Kidney (tissue), 14 donors: ENCODE results near the gene MUC6. TPM values are rescaled to one million over a fixed set of nuclear protein-coding genes. Genes with fewer than 3 reads are reported as not detected.

Source experiments
- DNase-seq, 5 donors: peaks; one replicate each; pipeline ENCODE4 v3.0.0-alpha.2; 2013 to 2020
- FAIRE-seq: peaks from 2 replicates; lab custom pipeline; 2012; peaks lifted over from hg19 to GRCh38; lab: Jason Lieb, UNC
- H3K27ac ChIP-seq, 2 donors: one replicate each; pipeline ENCODE4 v1.7.0; 2013; ENCODE audit warnings: low read depth in 2 of 2, low read length in 2 of 2, inconsistent platforms in 1 of 2
- H3K27me3 ChIP-seq: one replicate; pipeline ENCODE4 v1.7.1; 2013; ENCODE audit warnings: low read length, inconsistent platforms; ENCODE audit not compliant: control insufficient read depth, insufficient read depth
- H3K36me3 ChIP-seq, 3 donors: one replicate each; pipeline versions ENCODE4 v1.7.0 to v1.7.1; 2013; ENCODE audit warnings: low read length in 3 of 3, control low read depth in 1 of 3, inconsistent platforms in 1 of 3; ENCODE audit not compliant: insufficient read depth in 3 of 3, control insufficient read depth in 2 of 3
- H3K4me1 ChIP-seq, 3 donors: one replicate each; pipeline versions ENCODE4 v1.7.0 to v1.7.1; 2013; ENCODE audit warnings: low read length in 3 of 3, inconsistent platforms in 1 of 3, low read depth in 1 of 3; ENCODE audit not compliant: control insufficient read depth in 2 of 3, insufficient read depth in 2 of 3
- H3K4me3 ChIP-seq, 3 donors: one replicate each; pipeline versions ENCODE4 v1.7.0 to v1.8.1; 2013; ENCODE audit warnings: low read length in 3 of 3, control low read depth in 1 of 3, inconsistent platforms in 1 of 3
- H3K9ac ChIP-seq, 3 donors: one replicate each; pipeline versions ENCODE4 v1.7.0 to v1.7.1; 2013; ENCODE audit warnings: low read length in 3 of 3, control low read depth in 1 of 3, inconsistent platforms in 1 of 3
- H3K9me3 ChIP-seq, 3 donors: one replicate each; pipeline versions ENCODE4 v1.7.0 to v1.7.1; 2013; ENCODE audit warnings: low read length in 3 of 3, control low read depth in 1 of 3, inconsistent platforms in 1 of 3; ENCODE audit not compliant: control insufficient read depth in 2 of 3, insufficient read depth in 1 of 3
- CTCF ChIP-seq: IDR thresholded peaks from 3 replicates; pipeline ENCODE4 v1.5.1; 2012; ENCODE audit warnings: mild to moderate bottlenecking, moderate library complexity, borderline replicate concordance; ENCODE audit not compliant: insufficient read depth; ENCODE audit errors: extremely low read depth
- intact Hi-C: fragments of 100-400 bp; cut with DNase I; formaldehyde crosslinking; loops from one replicate; pipeline ENCODE4 v1.11.1; 2022
- polyA plus RNA-seq: library from polyadenylated mRNA; stranded (reverse); fragments of 350-450 nt; fragmentation: Illumina TruSeq; extraction: RNeasy Lipid Tissue Mini Kit (QIAGEN cat#74804); gene quantifications from one replicate; pipeline ENCODE4 v1.2.3, GENCODE V29; 2014; ENCODE audit warnings: low read depth, low replicate concordance; ENCODE audit not compliant: insufficient read depth
- total RNA-seq: library from RNA; stranded (reverse); fragmentation: NEBNext Ultra II Directional; extraction: Animal tissue kit (Norgen Biotek cat#: 25700); gene quantifications from one replicate; pipeline ENCODE4 v1.2.1, GENCODE V29; 2021
- donor health status: control.
- donor health status: control.
- donor health status: control.
- donor health status: control.
- donor health status: control.
- donor health status: DM: yes; HTN: yes; CAD: no.
- donor health status: Normal renal cell carcinoma (clear cell type).

Gene MUC6
- total and polyA plus RNA-seq, 2 donors from 2014 or later = 1.1 to 3.0 TPM

GRCh38 chr11:980438-981357 is 55.8 kb downstream of the MUC6 start:
- Histone ChIP-seq H3K9me3 (no peaks in the 10 kb centered on the region), H3K9ac (no peak overlapping the region), H3K27me3 (no peaks in the 10 kb centered on the region), H3K4me3 (no peak overlapping the region), H3K27ac (no peak overlapping the region), H3K4me1 (peaks cover 0 to 18% (median 0%) of the 10 kb centered on the region in 3 donors), H3K36me3 (peaks cover 0 to 45% (median 29%) of the 10 kb centered on the region in 3 donors)
- no peak for TF ChIP-seq CTCF
- FAIRE-seq (no peak), DNase-seq (no peak)
- intact Hi-C loops = no loop called here

- Histone ChIP-seq H3K9me3 (no peaks in the 10 kb centered on the region), H3K9ac (no peak overlapping the region), H3K27ac (peak overlapping the region; percentile 22 to 28), H3K4me3 (no peak overlapping the region), H3K27me3 (no peaks in the 10 kb centered on the region), H3K36me3 (peaks cover 0 to 38% (median 23%) of the 10 kb centered on the region in 3 donors), H3K4me1 (peaks cover 0 to 16% (median 0%) of the 10 kb centered on the region in 3 donors)
- DNase-seq (no peak), FAIRE-seq (no peak)
- no peak for TF ChIP-seq CTCF
- intact Hi-C loops = no loop called here
Measured at GRCh38 chr11:978781-979180, 57.7 kb downstream of the MUC6 start.

GRCh38 chr11:977830-978720 is 58.4 kb downstream of the MUC6 start:
- Histone ChIP-seq H3K36me3 (peaks cover 0 to 40% (median 28%) of the 10 kb centered on the region in 3 donors), H3K4me1 (peaks cover 0 to 16% (median 0%) of the 10 kb centered on the region in 3 donors), H3K27me3 (no peaks in the 10 kb centered on the region), H3K4me3 (no peak overlapping the region), H3K9me3 (no peaks in the 10 kb centered on the region), H3K9ac (no peak overlapping the region), H3K27ac (peak overlapping the region in 1 of 2 donors; percentile 22)
- FAIRE-seq (no peak), DNase-seq (no peak)
- intact Hi-C loops = no loop called here
- no peak for TF ChIP-seq CTCF
